Fibroblast of lung (primary cell): ENCODE measurements around the gene OXCT1.

Experiments used
- EZH2 ChIP-seq: IDR thresholded peaks from 2 replicates; pipeline ENCODE4 v1.5.1; 2012; ENCODE audit warnings: low read length, control low read depth, mild to moderate bottlenecking; ENCODE audit errors: missing control alignments
- TF ChIP-seq, protein P1 (sequence below), 2 donors: IDR thresholded peaks in 1 of 2; conservative IDR thresholded peaks in 1 of 2; 1 replicate in 1 of 2; 2 replicates in 1 of 2; pipeline ENCODE4 v1.5.1; 2011 to 2012; ENCODE audit warnings: low read length in 2 of 2, control low read depth in 1 of 2, inconsistent platforms in 1 of 2, low read depth in 1 of 2, mild to moderate bottlenecking in 1 of 2

DNA sequence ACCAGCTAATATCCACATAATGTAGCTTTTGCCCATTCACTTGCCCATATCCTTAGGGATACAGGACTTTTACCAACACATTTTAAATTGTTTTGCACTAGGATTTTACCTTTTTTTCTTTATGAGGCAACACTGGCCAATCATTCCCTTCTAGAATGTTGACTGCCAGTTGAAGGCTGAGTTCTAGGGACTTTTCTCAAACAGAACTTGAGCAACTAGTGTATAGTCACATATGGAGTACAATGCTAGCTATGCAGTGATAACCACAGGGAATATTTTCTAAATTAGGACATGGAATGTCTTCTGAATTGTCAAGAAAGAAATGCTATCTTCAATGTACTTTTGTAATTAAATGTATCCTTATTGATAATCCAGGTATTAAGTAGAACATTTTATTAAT lies 133.6 kb downstream of the OXCT1 start:
- no peak for TF ChIP-seq EZH2
- TF ChIP-seq, protein P1, sequence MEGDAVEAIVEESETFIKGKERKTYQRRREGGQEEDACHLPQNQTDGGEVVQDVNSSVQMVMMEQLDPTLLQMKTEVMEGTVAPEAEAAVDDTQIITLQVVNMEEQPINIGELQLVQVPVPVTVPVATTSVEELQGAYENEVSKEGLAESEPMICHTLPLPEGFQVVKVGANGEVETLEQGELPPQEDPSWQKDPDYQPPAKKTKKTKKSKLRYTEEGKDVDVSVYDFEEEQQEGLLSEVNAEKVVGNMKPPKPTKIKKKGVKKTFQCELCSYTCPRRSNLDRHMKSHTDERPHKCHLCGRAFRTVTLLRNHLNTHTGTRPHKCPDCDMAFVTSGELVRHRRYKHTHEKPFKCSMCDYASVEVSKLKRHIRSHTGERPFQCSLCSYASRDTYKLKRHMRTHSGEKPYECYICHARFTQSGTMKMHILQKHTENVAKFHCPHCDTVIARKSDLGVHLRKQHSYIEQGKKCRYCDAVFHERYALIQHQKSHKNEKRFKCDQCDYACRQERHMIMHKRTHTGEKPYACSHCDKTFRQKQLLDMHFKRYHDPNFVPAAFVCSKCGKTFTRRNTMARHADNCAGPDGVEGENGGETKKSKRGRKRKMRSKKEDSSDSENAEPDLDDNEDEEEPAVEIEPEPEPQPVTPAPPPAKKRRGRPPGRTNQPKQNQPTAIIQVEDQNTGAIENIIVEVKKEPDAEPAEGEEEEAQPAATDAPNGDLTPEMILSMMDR (conservative IDR thresholded peaks at IDR 0.05 in 1 of 2, IDR thresholded peaks at IDR 0.05 in 1 of 2; ENCODE audit: low read depth in 1 of 2, low read length in 2 of 2), result no peak
